HL-60 (cell line): ENCODE results near the gene ENG.

ENCODE experiments used
- CTCF ChIP-seq: IDR thresholded peaks from one replicate; pipeline ENCODE4 v1.5.1; 2011; ENCODE audit warnings: low read length, control low read depth, inconsistent platforms; ENCODE audit not compliant: insufficient read depth
- POLR2AphosphoS5 ChIP-seq: IDR thresholded peaks from 2 replicates; pipeline ENCODE4 v1.6.1; 2012; ENCODE audit warnings: low read depth

- TF ChIP-seq CTCF, result no peak
- TF ChIP-seq POLR2AphosphoS5, result no peak
Observed at GRCh38 chr9:127776924-127777289, 77.6 kb downstream of the ENG start.
